Fibroblast of lung (primary cell): ENCODE data around the gene ANKRD35. TPM values are rescaled to one million over a fixed set of nuclear protein-coding genes. Genes with fewer than 3 reads are reported as not detected.

Experiments used
- DNase-seq, 2 donors: peaks; one replicate each; pipeline versions ENCODE4 v3.0.0 to v3.0.0-alpha.2; 2010; ENCODE audit warnings: low read depth in 2 of 2
- H2AFZ ChIP-seq: 2 replicates; pipeline ENCODE4 v1.5.1; 2012; ENCODE audit warnings: low read length, control low read depth, inconsistent platforms
- H3K27ac ChIP-seq: 2 replicates; pipeline ENCODE4 v1.5.1; 2011; ENCODE audit warnings: low read length, control low read depth; ENCODE audit not compliant: insufficient read depth
- H3K27me3 ChIP-seq: 2 replicates; pipeline ENCODE4 v1.5.1; 2011; ENCODE audit warnings: mild to moderate bottlenecking, low read length; ENCODE audit not compliant: control insufficient read depth, insufficient read depth
- H3K36me3 ChIP-seq: 2 replicates; pipeline ENCODE4 v1.5.1; 2011; ENCODE audit warnings: low read length; ENCODE audit not compliant: control insufficient read depth, insufficient read depth
- H3K4me1 ChIP-seq: 2 replicates; pipeline ENCODE4 v1.5.1; 2011; ENCODE audit warnings: low read length; ENCODE audit not compliant: control insufficient read depth, insufficient read depth; ENCODE audit errors: extremely low read depth
- H3K4me2 ChIP-seq: 2 replicates; pipeline ENCODE4 v1.5.1; 2011; ENCODE audit warnings: low read length, control low read depth; ENCODE audit not compliant: insufficient read depth; ENCODE audit errors: extremely low read depth
- H3K4me3 ChIP-seq, 4 experiments: fragments of 200-600 bp in 1 of 4; sonication (generic) in 1 of 4; replicated peaks in 1 of 4; 2 replicates each; pipeline ENCODE4 v1.5.1; 2011 to 2016; ENCODE audit warnings: low read length in 4 of 4, low read depth in 3 of 4, mild to moderate bottlenecking in 3 of 4, control low read depth in 2 of 4, inconsistent platforms in 1 of 4, mixed read lengths in 1 of 4; ENCODE audit not compliant: insufficient read depth in 1 of 4; ENCODE audit errors: control extremely low read depth in 1 of 4
- H3K79me2 ChIP-seq: 2 replicates; pipeline ENCODE4 v1.5.1; 2012; ENCODE audit warnings: mild to moderate bottlenecking, low read length, inconsistent platforms; ENCODE audit not compliant: control insufficient read depth, insufficient read depth
- H3K9ac ChIP-seq: 2 replicates; pipeline ENCODE4 v1.5.1; 2011; ENCODE audit warnings: mild to moderate bottlenecking, low read length, control low read depth; ENCODE audit not compliant: insufficient read depth
- H3K9me3 ChIP-seq: 2 replicates; pipeline ENCODE4 v1.5.1; 2012; ENCODE audit warnings: low read depth, low read length; ENCODE audit not compliant: control insufficient read depth, insufficient read depth
- H4K20me1 ChIP-seq: 2 replicates; pipeline ENCODE4 v1.5.1; 2011; ENCODE audit warnings: low read length; ENCODE audit not compliant: control insufficient read depth, insufficient read depth; ENCODE audit errors: extremely low read depth
- EZH2 ChIP-seq: IDR thresholded peaks from 2 replicates; pipeline ENCODE4 v1.5.1; 2012; ENCODE audit warnings: low read length, control low read depth, mild to moderate bottlenecking; ENCODE audit errors: missing control alignments
- polyA plus RNA-seq, 2 donors: library from polyadenylated mRNA; depleted of rRNA in 1 of 2; stranded (reverse) in 1 of 2; unstranded in 1 of 2; fragments of >200 nt; gene quantifications; 2 replicates each; pipeline ENCODE4 v1.2.1, GENCODE V29; 2011 to 2012; ENCODE audit warnings: missing spikeins in 1 of 2
- total RNA-seq: library from RNA; depleted of rRNA; stranded (reverse); fragments of >200 nt; gene quantifications from 2 replicates; pipeline ENCODE4 v1.2.1, GENCODE V29; 2014
- TF ChIP-seq, protein P1 (sequence below), 2 donors: IDR thresholded peaks in 1 of 2; conservative IDR thresholded peaks in 1 of 2; 1 replicate in 1 of 2; 2 replicates in 1 of 2; pipeline ENCODE4 v1.5.1; 2011 to 2012; ENCODE audit warnings: low read length in 2 of 2, control low read depth in 1 of 2, inconsistent platforms in 1 of 2, low read depth in 1 of 2, mild to moderate bottlenecking in 1 of 2

ANKRD35 gene
- total and polyA plus RNA-seq, 2 donors (not counting 1 experiment from before 2014, with no cell fraction given): 0.65 to 4.5 TPM

DNA sequence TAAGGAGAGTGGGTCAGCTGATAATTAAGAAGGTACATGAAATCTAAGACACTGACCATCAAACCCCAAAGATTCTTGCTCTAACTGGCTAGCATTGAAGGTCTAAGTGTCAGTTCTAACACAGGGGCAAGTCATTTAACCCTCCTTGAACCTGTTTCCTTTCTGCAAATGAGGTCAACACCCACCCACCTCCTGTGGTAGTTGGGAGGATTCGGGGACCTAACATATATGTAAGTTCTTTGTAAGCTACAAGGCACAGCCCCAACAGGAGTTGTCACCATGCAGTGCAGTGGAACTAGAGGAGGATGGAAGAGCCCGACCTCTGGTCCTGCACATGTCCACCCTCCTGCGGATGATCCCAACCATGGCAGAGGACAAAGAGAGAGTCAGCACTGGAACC, 37.8 kb downstream of the ANKRD35 start:
- H4K20me1 ChIP-seq: no peaks in the 10 kb centered on the region
- H3K9me3 ChIP-seq: no peaks in the 10 kb centered on the region
- no peaks in the 10 kb centered on the region for H3K27me3 ChIP-seq
- H3K4me1 ChIP-seq: peaks cover 15% of the 10 kb centered on the region
- H3K27ac ChIP-seq: no peak overlapping the region
- no peaks in the 10 kb centered on the region for H3K79me2 ChIP-seq
- DNase-seq: no peak
- TF ChIP-seq, protein P1, sequence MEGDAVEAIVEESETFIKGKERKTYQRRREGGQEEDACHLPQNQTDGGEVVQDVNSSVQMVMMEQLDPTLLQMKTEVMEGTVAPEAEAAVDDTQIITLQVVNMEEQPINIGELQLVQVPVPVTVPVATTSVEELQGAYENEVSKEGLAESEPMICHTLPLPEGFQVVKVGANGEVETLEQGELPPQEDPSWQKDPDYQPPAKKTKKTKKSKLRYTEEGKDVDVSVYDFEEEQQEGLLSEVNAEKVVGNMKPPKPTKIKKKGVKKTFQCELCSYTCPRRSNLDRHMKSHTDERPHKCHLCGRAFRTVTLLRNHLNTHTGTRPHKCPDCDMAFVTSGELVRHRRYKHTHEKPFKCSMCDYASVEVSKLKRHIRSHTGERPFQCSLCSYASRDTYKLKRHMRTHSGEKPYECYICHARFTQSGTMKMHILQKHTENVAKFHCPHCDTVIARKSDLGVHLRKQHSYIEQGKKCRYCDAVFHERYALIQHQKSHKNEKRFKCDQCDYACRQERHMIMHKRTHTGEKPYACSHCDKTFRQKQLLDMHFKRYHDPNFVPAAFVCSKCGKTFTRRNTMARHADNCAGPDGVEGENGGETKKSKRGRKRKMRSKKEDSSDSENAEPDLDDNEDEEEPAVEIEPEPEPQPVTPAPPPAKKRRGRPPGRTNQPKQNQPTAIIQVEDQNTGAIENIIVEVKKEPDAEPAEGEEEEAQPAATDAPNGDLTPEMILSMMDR (conservative IDR thresholded peaks at IDR 0.05 in 1 of 2, IDR thresholded peaks at IDR 0.05 in 1 of 2; ENCODE audit: low read depth in 1 of 2, low read length in 2 of 2): no peak
- no peak for TF ChIP-seq EZH2
- H3K4me3 ChIP-seq: no peak overlapping the region
- H3K9ac ChIP-seq: no peak overlapping the region
- no peak overlapping the region for H3K4me2 ChIP-seq
- peaks cover 20% of the 10 kb centered on the region for H3K36me3 ChIP-seq
- H2AFZ ChIP-seq: no peak overlapping the region

DNA sequence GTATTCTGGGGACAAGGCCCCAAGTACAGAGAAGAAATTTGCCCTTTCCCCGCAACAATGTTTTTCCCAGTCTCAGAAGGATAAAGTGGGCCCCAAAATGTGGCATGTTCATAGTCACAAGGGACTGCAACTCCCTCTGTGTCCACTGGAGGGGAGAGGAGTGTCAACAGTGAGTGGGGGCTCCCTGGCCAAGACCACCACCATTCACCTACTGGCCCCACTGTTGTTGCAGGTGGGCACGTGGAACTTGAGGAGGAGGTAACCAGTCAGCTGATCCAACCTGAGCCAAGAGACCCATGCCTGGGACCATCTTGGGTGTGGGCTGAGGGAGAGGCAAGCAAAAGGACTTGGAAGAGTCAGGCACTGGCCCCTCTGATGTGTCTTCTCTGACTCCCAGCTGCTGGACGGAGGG, 39.5 kb downstream of the ANKRD35 start:
- Histone ChIP-seq H3K79me2 (no peaks in the 10 kb centered on the region), H3K9ac (no peak overlapping the region), H3K27ac (no peak overlapping the region), H2AFZ (no peak overlapping the region), H3K4me3 (peak overlapping the region in 3 of 4 experiments; percentile 58 to 68 (median 61)), H3K36me3 (peaks cover 19% of the 10 kb centered on the region), H3K9me3 (no peaks in the 10 kb centered on the region), H3K27me3 (no peaks in the 10 kb centered on the region), H3K4me1 (peaks cover 15% of the 10 kb centered on the region), H3K4me2 (peak overlapping the region; percentile 97), H4K20me1 (no peaks in the 10 kb centered on the region)
- DNase-seq: peak; percentile 23 to 39
- no peak for TF ChIP-seq EZH2
- TF ChIP-seq, protein P1 (conservative IDR thresholded peaks at IDR 0.05 in 1 of 2, IDR thresholded peaks at IDR 0.05 in 1 of 2; ENCODE audit: low read depth in 1 of 2, low read length in 2 of 2): peak; percentile 69 to 80

DNA sequence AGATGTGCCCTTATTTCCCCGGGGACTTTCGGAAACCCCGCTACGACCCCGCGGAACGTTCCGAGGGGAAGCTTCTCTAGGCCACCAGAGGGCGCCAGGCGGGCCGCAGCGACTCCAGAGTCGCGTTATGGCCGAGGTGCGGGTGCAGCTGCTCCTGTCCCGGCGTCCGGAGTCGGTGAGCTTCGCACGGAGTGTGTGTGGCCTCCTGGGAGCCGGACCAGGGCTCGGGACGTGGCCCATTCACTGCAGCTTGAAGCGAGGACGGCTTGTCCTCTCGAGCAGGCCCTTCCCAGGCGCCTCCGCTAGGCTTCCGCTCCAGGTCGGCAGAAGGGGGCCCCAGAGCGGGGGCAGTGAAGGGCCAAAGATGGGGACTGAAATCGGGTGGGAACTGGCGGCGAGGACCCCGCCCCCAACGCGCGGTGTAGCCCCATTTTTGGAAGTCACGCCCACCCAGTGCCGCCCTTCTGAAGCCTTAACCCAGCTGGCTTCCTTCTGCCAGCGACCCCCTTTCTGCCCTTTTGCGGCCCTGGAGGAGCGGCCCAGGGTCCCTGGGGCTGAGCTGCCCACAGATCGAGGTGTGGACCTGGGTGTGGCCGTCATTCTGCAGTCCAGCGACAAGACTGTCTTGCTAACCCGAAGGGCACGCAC, 40.0 kb downstream of the ANKRD35 start, which contains the start of gene NUDT17:
TSS of gene NUDT17 (plus strand) at position 117 of the 648 bp plus-strand sequence. CDS start at position 128, 11 bp downstream.
- Histone ChIP-seq H3K4me1 (peaks cover 15% of the 10 kb centered on the region), H3K27ac (peak within 1 kb of the TSS; percentile 71), H2AFZ (peak within 1 kb of the TSS; percentile 69), H3K9ac (peak within 1 kb of the TSS; percentile 70), H3K27me3 (no peaks in the 10 kb centered on the region), H3K9me3 (no peaks in the 10 kb centered on the region), H3K79me2 (no peaks in the 10 kb centered on the region), H3K4me3 (peak within 1 kb of the TSS; percentile 58 to 68 (median 64)), H3K36me3 (peaks cover 20% of the 10 kb centered on the region), H3K4me2 (peak within 1 kb of the TSS; percentile 97), H4K20me1 (no peaks in the 10 kb centered on the region)
- peak; percentile 68 to 73 for DNase-seq
- TF ChIP-seq, protein P1 (conservative IDR thresholded peaks at IDR 0.05 in 1 of 2, IDR thresholded peaks at IDR 0.05 in 1 of 2; ENCODE audit: low read depth in 1 of 2, low read length in 2 of 2): peak; percentile 84
- no peak for TF ChIP-seq EZH2
